Epithelial cell of esophagus (primary cell): ENCODE results near the gene EFCAB6.
A peak's percentile ranks its signal among the peaks of the same experiment; 100 is the strongest.

Source experiments
- DNase-seq: peaks from one replicate; pipeline ENCODE4 v3.0.0; 2010; ENCODE audit warnings: low read depth
- H3K4me3 ChIP-seq: 2 replicates; pipeline ENCODE4 v1.5.1; 2011; ENCODE audit warnings: mild to moderate bottlenecking, low read length, control low read depth
- CTCF ChIP-seq: IDR thresholded peaks from 2 replicates; pipeline ENCODE4 v1.5.1; 2011; ENCODE audit warnings: low read depth, mild to moderate bottlenecking, low read length, control low read depth, inconsistent platforms; ENCODE audit not compliant: insufficient read depth; ENCODE audit errors: missing control alignments

The EFCAB6 gene

GRCh38 chr22:43812149-43812842 is at the start of gene EFCAB6:
Gene EFCAB6, minus strand, starts transcription at chr22:43812305. Its CDS starts 29,987 bp downstream, at chr22:43782318.
- peak within 1 kb of the TSS; percentile 89 for H3K4me3 ChIP-seq
- TF ChIP-seq CTCF, result no peak
- peak; percentile 92 for DNase-seq

- DNase-seq, result no peak
- no peak for TF ChIP-seq CTCF
- H3K4me3 ChIP-seq, result peak overlapping the region; percentile 11
Measured at GRCh38 chr22:43861529-43861928, 49.4 kb upstream of the EFCAB6 start.

GRCh38 chr22:43860831-43861230 is 48.7 kb upstream of the EFCAB6 start:
- no peak for DNase-seq
- TF ChIP-seq CTCF, result no peak
- H3K4me3 ChIP-seq, result no peak overlapping the region

- TF ChIP-seq CTCF, result no peak
- H3K4me3 ChIP-seq, result no peak overlapping the region
- no peak for DNase-seq
Measured at GRCh38 chr22:43860126-43860525, 48.0 kb upstream of the EFCAB6 start.

- no peak for DNase-seq
- no peak overlapping the region for H3K4me3 ChIP-seq
- no peak for TF ChIP-seq CTCF
Measured at GRCh38 chr22:43859621-43860020, 47.5 kb upstream of the EFCAB6 start.

- DNase-seq, result no peak
- TF ChIP-seq CTCF, result no peak
- H3K4me3 ChIP-seq, result no peak overlapping the region
Measured at GRCh38 chr22:43859176-43859575, 47.1 kb upstream of the EFCAB6 start.
